K562 (cell line): ENCODE measurements around the gene COBLL1. TPM values are rescaled to one million over a fixed set of nuclear protein-coding genes. Genes with fewer than 3 reads are reported as not detected.

Source experiments
- ATAC-seq: fragments of 200-7000 bp; cut with Tn5 transposase; 3 replicates; pipeline ENCODE4 v1.9.1; 2020; ENCODE audit warnings: moderate library complexity
- BruUV-seq: library from RNA; stranded (reverse); fragments of 400-500 nt; replicated peaks from 2 replicates; lab custom pipeline; 2021; lab: Mats Ljungman, UMichigan
- CTCF ChIA-PET: fragments of 300-600 bp; formaldehyde crosslinking; extraction: SDS; loops from one replicate; lab custom pipeline; 2021; ENCODE audit warnings: low intra/inter-chr PET ratio; lab: Yijun Ruan, JAX
- POLR2A ChIA-PET: fragments of 300-600, 350-650 bp; sonication (Branson Sonifier 250); formaldehyde crosslinking; extraction: SDS; loops from one replicate; lab custom pipeline; 2021; ENCODE audit warnings: antibody characterized with exemption, inconsistent platforms; lab: Yijun Ruan, JAX
- DNase-seq, 4 experiments: peaks; one replicate each; pipeline versions ENCODE4 v3.0.0 to v3.0.0-alpha.2; 2011 to 2018; ENCODE audit warnings: low spot score in 3 of 4, mixed read lengths in 3 of 4; ENCODE audit errors: extremely low read depth in 1 of 4
- FAIRE-seq: peaks from 2 replicates; lab custom pipeline; 2011; peaks lifted over from hg19 to GRCh38; lab: Jason Lieb, UNC
- H2AFZ ChIP-seq: 2 replicates; pipeline ENCODE4 v1.6.0; 2011; ENCODE audit warnings: low read depth, low read length, control low read depth, inconsistent platforms
- H3K27ac ChIP-seq: fragments of 200-600 bp; 3 replicates; pipeline ENCODE4 v1.8.0; 2011; ENCODE audit warnings: low read depth, mild to moderate bottlenecking, control low read depth, inconsistent platforms, low read length, moderate library complexity, mixed read lengths; ENCODE audit errors: extremely low read depth
- H3K27me3 ChIP-seq, 2 experiments: fragments of 300-600 bp in 1 of 2; 2 replicates in 1 of 2; 3 replicates in 1 of 2; pipeline versions ENCODE4 v1.6.0 to v1.8.0; 2011; ENCODE audit warnings: inconsistent platforms in 2 of 2, low read length in 2 of 2, mild to moderate bottlenecking in 1 of 2, mixed read lengths in 1 of 2, moderate library complexity in 1 of 2; ENCODE audit not compliant: control insufficient read depth in 2 of 2, insufficient read depth in 2 of 2
- H3K36me3 ChIP-seq: fragments of 300-600 bp; 3 replicates; pipeline ENCODE4 v1.8.0; 2011; ENCODE audit warnings: mild to moderate bottlenecking, low read length, inconsistent platforms; ENCODE audit not compliant: control insufficient read depth, insufficient read depth
- H3K4me1 ChIP-seq, 2 experiments: fragments of 200-600 bp in 1 of 2; replicated peaks in 1 of 2; 2 replicates in 1 of 2; 3 replicates in 1 of 2; pipeline versions ENCODE4 v1.5.1 to v1.8.0; 2011; ENCODE audit warnings: inconsistent platforms in 2 of 2, low read length in 2 of 2, mild to moderate bottlenecking in 1 of 2, mixed read lengths in 1 of 2, moderate library complexity in 1 of 2; ENCODE audit not compliant: control insufficient read depth in 2 of 2, insufficient read depth in 2 of 2
- H3K4me2 ChIP-seq: 2 replicates; pipeline ENCODE4 v1.6.1; 2011; ENCODE audit warnings: low read length, control low read depth, inconsistent platforms, mixed read lengths; ENCODE audit not compliant: insufficient read depth
- H3K4me3 ChIP-seq: fragments of 200-600 bp; sonication (generic), shearing (Covaris generic); 2 replicates; pipeline ENCODE4 v1.5.1; 2016; ENCODE audit warnings: control low read depth, inconsistent platforms
- H3K79me2 ChIP-seq: fragments of 200-600 bp; 3 replicates; pipeline ENCODE4 v1.8.0; 2011; ENCODE audit warnings: low read length, inconsistent platforms; ENCODE audit not compliant: control insufficient read depth, insufficient read depth
- H3K9ac ChIP-seq, 2 experiments: 2 replicates each; pipeline versions ENCODE4 v1.6.0 to v1.6.1; 2011; ENCODE audit warnings: low read depth in 2 of 2, low read length in 2 of 2, control low read depth in 1 of 2, inconsistent platforms in 1 of 2, mild to moderate bottlenecking in 1 of 2, mixed read lengths in 1 of 2; ENCODE audit not compliant: insufficient read depth in 1 of 2
- H3K9me1 ChIP-seq: one replicate; pipeline ENCODE4 v1.6.0; 2011; ENCODE audit warnings: inconsistent platforms, mild to moderate bottlenecking, low read length, moderate library complexity; ENCODE audit not compliant: control insufficient read depth, insufficient read depth
- H3K9me3 ChIP-seq: replicated peaks from 2 replicates; pipeline ENCODE4 v1.5.1; 2011; ENCODE audit warnings: low read depth, low read length, inconsistent platforms; ENCODE audit not compliant: control insufficient read depth, insufficient read depth
- H4K20me1 ChIP-seq: replicated peaks from 2 replicates; pipeline ENCODE4 v1.6.1; 2011; ENCODE audit warnings: low read length, inconsistent platforms, mixed read lengths; ENCODE audit not compliant: control insufficient read depth, insufficient read depth
- AFF4 ChIP-seq: sonication (generic); formaldehyde crosslinking; IDR thresholded peaks from 2 replicates; pipeline ENCODE4 v1.8.0; 2023; ENCODE audit warnings: mild to moderate bottlenecking, missing genetic modification reagents
- CREB3 ChIP-seq: fragments of 450-650 bp; conservative IDR thresholded peaks from 2 replicates; pipeline ENCODE4 v1.6.1; 2016; ENCODE audit warnings: missing genetic modification characterization, low read depth, mild to moderate bottlenecking, missing compliant biosample characterization, moderate library complexity
- FOXA3 ChIP-seq, 2 experiments: fragments of 450-650 bp in 1 of 2; sonication (generic) in 1 of 2; formaldehyde crosslinking; IDR thresholded peaks in 1 of 2; conservative IDR thresholded peaks in 1 of 2; 2 replicates each; pipeline versions ENCODE4 v1.4.0 to v1.8.0; 2020 to 2022; ENCODE audit warnings: mild to moderate bottlenecking in 2 of 2, missing genetic modification reagents in 1 of 2
- FOXP1 ChIP-seq: sonication (generic); formaldehyde crosslinking; IDR thresholded peaks from 2 replicates; pipeline ENCODE4 v1.8.0; 2022; ENCODE audit warnings: mild to moderate bottlenecking, missing genetic modification reagents
- KLF1 ChIP-seq: fragments of 450-650 bp; IDR thresholded peaks from 2 replicates; pipeline ENCODE4 v1.6.1; 2016; ENCODE audit warnings: missing genetic modification characterization, missing compliant biosample characterization
- LCOR ChIP-seq: sonication (generic); formaldehyde crosslinking; IDR thresholded peaks from 2 replicates; pipeline ENCODE4 v1.8.0; 2022; ENCODE audit warnings: mild to moderate bottlenecking, missing genetic modification reagents
- NBN ChIP-seq: fragments of 450-650 bp; IDR thresholded peaks from 2 replicates; pipeline ENCODE4 v1.6.1; 2016; ENCODE audit warnings: low read depth, mild to moderate bottlenecking
- PHF20 ChIP-seq: fragments of 450-650 bp; IDR thresholded peaks from 2 replicates; pipeline ENCODE4 v1.6.1; 2018; ENCODE audit not compliant: partially characterized antibody
- SMAD1 ChIP-seq: fragments of 150-350 bp; IDR thresholded peaks from 2 replicates; pipeline ENCODE4 v1.6.1; 2014; ENCODE audit warnings: low read length, low read depth; ENCODE audit not compliant: partially characterized antibody
- WGBS: fragments of 100-300 bp; shearing (Covaris generic); methylation state at CpG from one replicate; pipeline ENCODE4 v1.1.6; 2016; ENCODE audit warnings: low coverage, mixed read lengths; ENCODE audit not compliant: insufficient coverage; ENCODE audit errors: missing lambda C conversion rate; 5-methylcytosine and 5-hydroxymethylcytosine counted together
- in situ Hi-C: fragments of 300-500 bp; cut with MboI; formaldehyde crosslinking; loops from 4 replicates; pipeline ENCODE4 v1.15.0; 2018; ENCODE audit warnings: inconsistent platforms, mixed read lengths
- intact Hi-C: fragments of 100-400 bp; cut with micrococcal nuclease; formaldehyde crosslinking; loops from 2 replicates; pipeline ENCODE4 v1.14.2; 2022
- polyA plus RNA-seq, 8 experiments: library from polyadenylated mRNA; depleted of rRNA in 4 of 8; stranded (reverse) in 5 of 8; unstranded in 3 of 8; fragments of >200 nt; fragmentation: Nextera tagmentation in 2 of 8; fragmentation: Illumina TruSeq in 1 of 8; extraction: Ambion mirVana in 2 of 8; extraction: Trizol in 1 of 8; gene quantifications; 2 replicates each; pipeline versions ENCODE4 v1.2.1 to v1.2.3, GENCODE V29; 2011 to 2014; ENCODE audit warnings: inconsistent platforms in 1 of 8, missing spikeins in 1 of 8
- total RNA-seq, 7 experiments: library from RNA; depleted of rRNA in 6 of 7; stranded (reverse); fragments of >200 nt in 6 of 7; fragmentation: Illumina TruSeq in 2 of 7; extraction: Trizol in 2 of 7; gene quantifications; 2 replicates each; pipeline versions ENCODE4 v1.2.1 to v1.2.3, GENCODE V29; 2011 to 2021; ENCODE audit warnings: low replicate concordance in 1 of 7

Gene COBLL1
- total and polyA plus RNA-seq, 9 of the 15 experiments (the other 6 are each of a cell fraction or from before 2014, with no cell fraction given) = 0.07 to 1.6 (median 0.71) TPM

- no TSS peak for BruUV-seq
- H3K79me2 ChIP-seq = no peaks in the 10 kb centered on the region
- DNase-seq (no peak), FAIRE-seq (no peak), ATAC-seq (no peak)
- no peaks in the 10 kb centered on the region for H3K9me1 ChIP-seq
- POLR2A ChIA-PET = no interaction called here
- WGBS = 13% methylated on average over 1 of the region's 1 CpG
- H3K4me3 ChIP-seq = no peak overlapping the region
- H3K4me2 ChIP-seq = no peak overlapping the region
- CTCF ChIA-PET = no interaction called here
- no peak overlapping the region for H3K27ac ChIP-seq
- no peaks in the 10 kb centered on the region for H4K20me1 ChIP-seq
- TF ChIP-seq FOXA3 (CRISPR knock-in tag; conservative IDR thresholded peaks at IDR 0.05 in 1 of 2, IDR thresholded peaks at IDR 0.05 in 1 of 2) (no peak), LCOR (CRISPR knock-in tag) (no peak), CREB3 (tag) (no peak), AFF4 (CRISPR knock-in tag) (no peak), SMAD1 (no peak), FOXP1 (no peak), KLF1 (tag) (no peak), PHF20 (no peak), NBN (no peak)
- no peaks in the 10 kb centered on the region for H3K27me3 ChIP-seq
- no peak overlapping the region for H2AFZ ChIP-seq
- intact Hi-C loops (no loop called here), in situ Hi-C loops (no loop called here)
- H3K9me3 ChIP-seq = no peaks in the 10 kb centered on the region
- H3K9ac ChIP-seq = no peak overlapping the region
- no peaks in the 10 kb centered on the region for H3K36me3 ChIP-seq
- H3K4me1 ChIP-seq = no peaks in the 10 kb centered on the region
These were observed 48.1 kb downstream of the COBLL1 start for GRCh38 chr2:164793529-164793928.
